BE2C (cell line): ENCODE measurements around the gene RAB11FIP4.
A peak's percentile ranks its signal among the peaks of the same experiment; 100 is the strongest.

ENCODE experiments used
- DNase-seq: peaks from one replicate; pipeline ENCODE4 v3.0.0-alpha.2; 2020
- H3K27me3 ChIP-seq: fragments of 250-450 bp; sonication (Bioruptor Pico); 2 replicates; pipeline ENCODE4 v1.5.1; 2020; ENCODE audit warnings: mild to moderate bottlenecking
- H3K36me3 ChIP-seq: fragments of 250-450 bp; sonication (Bioruptor Pico); 2 replicates; pipeline ENCODE4 v1.5.1; 2020; ENCODE audit warnings: mild to moderate bottlenecking
- H3K4me1 ChIP-seq: fragments of 250-450 bp; sonication (Bioruptor Pico); 2 replicates; pipeline ENCODE4 v1.5.1; 2020
- H3K4me3 ChIP-seq: 2 replicates; pipeline ENCODE4 v1.5.1; 2011; ENCODE audit warnings: low read depth, low read length
- H3K9me3 ChIP-seq: fragments of 250-450 bp; sonication (Bioruptor Pico); 2 replicates; pipeline ENCODE4 v1.5.1; 2020
- CTCF ChIP-seq: IDR thresholded peaks from 2 replicates; pipeline ENCODE4 v1.5.1; 2012; ENCODE audit warnings: mild to moderate bottlenecking, low read depth, low read length

The RAB11FIP4 gene

GRCh38 chr17:31538080-31538762, 146.7 kb downstream of the RAB11FIP4 start:
- no peak overlapping the region for H3K4me3 ChIP-seq
- no peak for TF ChIP-seq CTCF
- H3K27me3 ChIP-seq = no peaks in the 10 kb centered on the region
- H3K9me3 ChIP-seq = no peaks in the 10 kb centered on the region
- H3K36me3 ChIP-seq = no peaks in the 10 kb centered on the region
- DNase-seq = no peak
- no peaks in the 10 kb centered on the region for H3K4me1 ChIP-seq

GRCh38 chr17:31540602-31541307, 149.3 kb downstream of the RAB11FIP4 start:
- no peaks in the 10 kb centered on the region for H3K27me3 ChIP-seq
- DNase-seq = no peak
- H3K36me3 ChIP-seq = no peaks in the 10 kb centered on the region
- H3K9me3 ChIP-seq = no peaks in the 10 kb centered on the region
- no peak for TF ChIP-seq CTCF
- H3K4me3 ChIP-seq = no peak overlapping the region
- H3K4me1 ChIP-seq = no peaks in the 10 kb centered on the region

- no peak overlapping the region for H3K4me3 ChIP-seq
- no peaks in the 10 kb centered on the region for H3K36me3 ChIP-seq
- TF ChIP-seq CTCF = no peak; the same call in 1 of the 2 replicates
- no peaks in the 10 kb centered on the region for H3K9me3 ChIP-seq
- H3K4me1 ChIP-seq = no peaks in the 10 kb centered on the region
- no peaks in the 10 kb centered on the region for H3K27me3 ChIP-seq
- peak; percentile 35 for DNase-seq
These were observed 150.1 kb downstream of the RAB11FIP4 start for GRCh38 chr17:31541559-31541958.

GRCh38 chr17:31544186-31544585, 152.7 kb downstream of the RAB11FIP4 start:
- H3K27me3 ChIP-seq = no peaks in the 10 kb centered on the region
- no peak for TF ChIP-seq CTCF
- no peaks in the 10 kb centered on the region for H3K4me1 ChIP-seq
- DNase-seq = no peak
- no peaks in the 10 kb centered on the region for H3K36me3 ChIP-seq
- no peaks in the 10 kb centered on the region for H3K9me3 ChIP-seq
- H3K4me3 ChIP-seq = no peak overlapping the region

- Histone ChIP-seq H3K27me3 (no peaks in the 10 kb centered on the region), H3K4me3 (no peak overlapping the region), H3K9me3 (no peaks in the 10 kb centered on the region), H3K4me1 (no peaks in the 10 kb centered on the region), H3K36me3 (no peaks in the 10 kb centered on the region)
- TF ChIP-seq CTCF = no peak
- DNase-seq = no peak
These were observed 155.2 kb downstream of the RAB11FIP4 start for GRCh38 chr17:31546650-31547049.

- Histone ChIP-seq H3K4me1 (no peaks in the 10 kb centered on the region), H3K4me3 (peak overlapping the region; percentile 76), H3K27me3 (no peaks in the 10 kb centered on the region), H3K9me3 (no peaks in the 10 kb centered on the region), H3K36me3 (no peaks in the 10 kb centered on the region)
- no peak for DNase-seq
- no peak for TF ChIP-seq CTCF
These were observed 157.2 kb downstream of the RAB11FIP4 start for GRCh38 chr17:31548709-31549108.
